Kidney (tissue), 14 donors: ENCODE results near the gene CFDP1. TPM values are rescaled to one million over a fixed set of nuclear protein-coding genes. Genes with fewer than 3 reads are reported as not detected.
"Not testable (repeated sequence)": the region's sequence is repeated elsewhere in the genome, so short reads cannot be mapped to it uniquely, and the experiment has no call there.

Source experiments
- DNase-seq, 5 donors: peaks; one replicate each; pipeline ENCODE4 v3.0.0-alpha.2; 2013 to 2020
- FAIRE-seq: peaks from 2 replicates; lab custom pipeline; 2012; peaks lifted over from hg19 to GRCh38; lab: Jason Lieb, UNC
- H3K27ac ChIP-seq, 2 donors: one replicate each; pipeline ENCODE4 v1.7.0; 2013; ENCODE audit warnings: low read depth in 2 of 2, low read length in 2 of 2, inconsistent platforms in 1 of 2
- H3K27me3 ChIP-seq: one replicate; pipeline ENCODE4 v1.7.1; 2013; ENCODE audit warnings: low read length, inconsistent platforms; ENCODE audit not compliant: control insufficient read depth, insufficient read depth
- H3K36me3 ChIP-seq, 3 donors: one replicate each; pipeline versions ENCODE4 v1.7.0 to v1.7.1; 2013; ENCODE audit warnings: low read length in 3 of 3, control low read depth in 1 of 3, inconsistent platforms in 1 of 3; ENCODE audit not compliant: insufficient read depth in 3 of 3, control insufficient read depth in 2 of 3
- H3K4me1 ChIP-seq, 3 donors: one replicate each; pipeline versions ENCODE4 v1.7.0 to v1.7.1; 2013; ENCODE audit warnings: low read length in 3 of 3, inconsistent platforms in 1 of 3, low read depth in 1 of 3; ENCODE audit not compliant: control insufficient read depth in 2 of 3, insufficient read depth in 2 of 3
- H3K4me3 ChIP-seq, 3 donors: one replicate each; pipeline versions ENCODE4 v1.7.0 to v1.8.1; 2013; ENCODE audit warnings: low read length in 3 of 3, control low read depth in 1 of 3, inconsistent platforms in 1 of 3
- H3K9ac ChIP-seq, 3 donors: one replicate each; pipeline versions ENCODE4 v1.7.0 to v1.7.1; 2013; ENCODE audit warnings: low read length in 3 of 3, control low read depth in 1 of 3, inconsistent platforms in 1 of 3
- H3K9me3 ChIP-seq, 3 donors: one replicate each; pipeline versions ENCODE4 v1.7.0 to v1.7.1; 2013; ENCODE audit warnings: low read length in 3 of 3, control low read depth in 1 of 3, inconsistent platforms in 1 of 3; ENCODE audit not compliant: control insufficient read depth in 2 of 3, insufficient read depth in 1 of 3
- CTCF ChIP-seq: IDR thresholded peaks from 3 replicates; pipeline ENCODE4 v1.5.1; 2012; ENCODE audit warnings: mild to moderate bottlenecking, moderate library complexity, borderline replicate concordance; ENCODE audit not compliant: insufficient read depth; ENCODE audit errors: extremely low read depth
- intact Hi-C: fragments of 100-400 bp; cut with DNase I; formaldehyde crosslinking; loops from one replicate; pipeline ENCODE4 v1.11.1; 2022
- polyA plus RNA-seq: library from polyadenylated mRNA; stranded (reverse); fragments of 350-450 nt; fragmentation: Illumina TruSeq; extraction: RNeasy Lipid Tissue Mini Kit (QIAGEN cat#74804); gene quantifications from one replicate; pipeline ENCODE4 v1.2.3, GENCODE V29; 2014; ENCODE audit warnings: low read depth, low replicate concordance; ENCODE audit not compliant: insufficient read depth
- total RNA-seq: library from RNA; stranded (reverse); fragmentation: NEBNext Ultra II Directional; extraction: Animal tissue kit (Norgen Biotek cat#: 25700); gene quantifications from one replicate; pipeline ENCODE4 v1.2.1, GENCODE V29; 2021
- donor health status: control.
- donor health status: control.
- donor health status: control.
- donor health status: control.
- donor health status: control.
- donor health status: DM: yes; HTN: yes; CAD: no.
- donor health status: Normal renal cell carcinoma (clear cell type).

Gene CFDP1
- total and polyA plus RNA-seq, 2 donors from 2014 or later: 53.5 to 148 TPM

- H3K9me3 ChIP-seq: no peaks in the 10 kb centered on the region
- H3K9ac ChIP-seq: peak overlapping the region; percentile 88 to 97 (median 92)
- no peaks in the 10 kb centered on the region for H3K36me3 ChIP-seq
- H3K27me3 ChIP-seq: no peaks in the 10 kb centered on the region
- FAIRE-seq: no peak
- H3K4me3 ChIP-seq: peak overlapping the region; percentile 81 to 99 (median 93)
- no peak for TF ChIP-seq CTCF
- peak in 4 of 5 donors; percentile 85 to 96 (median 91) for DNase-seq
- H3K27ac ChIP-seq: peak overlapping the region; percentile 96 to 99
- peaks cover 0 to 6% (median 5%) of the 10 kb centered on the region in 3 donors for H3K4me1 ChIP-seq
- intact Hi-C loops: no loop called here
Observed at GRCh38 chr16:75433732-75434413, 570 bp upstream of the CFDP1 start.

GRCh38 chr16:75429621-75430403, 3.5 kb downstream of the CFDP1 start:
- intact Hi-C loops: no loop called here
- Histone ChIP-seq H3K4me3 (no peak overlapping the region), H3K36me3 (no peaks in the 10 kb centered on the region), H3K9ac (no peak overlapping the region), H3K9me3 (no peaks in the 10 kb centered on the region), H3K4me1 (peaks cover 0 to 7% (median 6%) of the 10 kb centered on the region in 3 donors), H3K27ac (no peak overlapping the region), H3K27me3 (no peaks in the 10 kb centered on the region)
- no peak for DNase-seq
- FAIRE-seq: no peak
- no peak for TF ChIP-seq CTCF

- intact Hi-C loops, DNase-seq, H3K9ac ChIP-seq, H3K36me3 ChIP-seq, H3K9me3 ChIP-seq, H3K27ac ChIP-seq, H3K27me3 ChIP-seq, FAIRE-seq, H3K4me1 ChIP-seq, H3K4me3 ChIP-seq: not testable (repeated sequence)
Observed at GRCh38 chr16:75426524-75426923, 6.8 kb downstream of the CFDP1 start.

GRCh38 chr16:75424105-75424762, 9.1 kb downstream of the CFDP1 start:
- DNase-seq (peak in 2 of 5 donors; percentile 66 to 71), FAIRE-seq (peak; percentile 33)
- H3K36me3 ChIP-seq, H3K9ac ChIP-seq, H3K27me3 ChIP-seq, intact Hi-C loops, H3K9me3 ChIP-seq: not testable (repeated sequence)
- Histone ChIP-seq H3K4me1 (peaks cover 0 to 13% (median 10%) of the 10 kb centered on the region in 3 donors), H3K4me3 (peak overlapping the region in 1 of 3 donors; percentile 40), H3K27ac (peak overlapping the region; percentile 48 to 60)
